Ramos (cell line): Measurements from ENCODE around the gene MYL10.

Source experiments
- in situ Hi-C: fragments of 300-500 bp; cut with MboI; formaldehyde crosslinking; loops from one replicate; pipeline ENCODE4 v1.14.3; 2022; ENCODE audit warnings: low sequenced_read_pairs; ENCODE audit not compliant: unreplicated experiment

Gene MYL10

DNA sequence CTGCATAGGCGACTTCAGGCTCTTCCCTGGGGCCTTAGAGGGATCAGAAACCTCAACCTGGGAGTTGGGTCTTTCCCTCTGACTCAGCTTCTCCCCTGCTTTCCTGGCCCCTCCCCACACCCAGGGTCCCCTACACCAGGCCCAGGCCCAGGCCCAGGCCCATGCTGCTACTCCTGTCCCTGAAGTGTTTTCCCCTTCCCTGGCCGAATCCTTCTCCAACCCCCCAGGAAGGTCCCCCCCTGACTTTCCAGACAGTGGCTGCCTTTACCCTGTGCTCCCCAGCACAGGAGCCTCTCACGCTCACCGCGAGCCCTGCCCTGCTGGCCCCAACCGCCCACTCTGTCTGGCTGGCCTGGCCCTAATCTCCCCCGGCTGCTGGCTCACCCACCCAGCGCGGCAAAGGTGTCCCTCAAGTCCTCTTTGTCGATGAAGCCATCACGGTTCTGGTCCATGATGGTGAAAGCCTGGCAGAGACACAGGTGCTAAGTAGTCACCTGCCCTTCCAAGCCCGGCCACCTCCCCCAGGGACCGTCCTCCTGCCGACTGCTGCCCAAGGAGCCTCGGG is 6.4 kb downstream of the MYL10 start:
- in situ Hi-C loops = no loop called here

DNA sequence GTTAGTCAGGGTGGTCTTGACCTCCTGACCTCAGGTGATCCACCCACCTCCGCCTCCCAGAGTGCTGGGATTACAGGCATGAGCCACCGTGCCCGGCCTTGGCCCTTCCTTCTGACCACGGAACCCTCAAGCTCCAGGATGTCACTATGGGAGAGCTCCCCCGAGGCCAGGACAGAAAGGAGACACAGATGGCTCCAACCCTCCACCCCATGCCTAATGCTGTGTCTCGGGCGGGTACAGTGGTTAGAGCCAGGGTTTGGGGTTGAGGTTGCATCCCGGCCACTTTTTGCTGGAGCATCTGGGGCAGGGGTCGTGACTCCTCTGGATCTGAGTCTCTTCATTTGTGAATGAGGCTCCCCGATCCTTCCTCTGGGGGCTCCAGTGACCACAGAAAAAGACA is 8.1 kb downstream of the MYL10 start:
- in situ Hi-C loops = no loop called here

DNA sequence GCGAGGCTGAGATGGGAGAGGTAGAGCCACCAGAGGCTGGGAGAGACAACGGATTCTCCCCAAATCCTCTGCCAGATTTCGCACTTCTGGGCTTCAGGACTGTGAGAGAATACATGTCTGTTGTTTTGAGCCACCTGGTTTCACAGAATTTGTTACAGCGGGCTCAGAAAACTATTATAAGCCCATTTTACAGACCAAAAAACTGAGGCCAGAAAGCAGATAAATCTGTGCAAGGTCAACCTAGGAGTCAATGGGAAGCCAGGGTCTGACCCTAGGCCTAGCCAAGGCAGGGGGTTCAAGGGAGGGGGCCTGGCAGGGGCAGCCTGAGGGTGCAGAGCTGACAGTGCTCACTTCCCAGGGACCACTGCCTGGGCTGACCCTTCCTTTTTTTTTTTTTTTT is 8.7 kb downstream of the MYL10 start:
- in situ Hi-C loops = no loop called here

DNA sequence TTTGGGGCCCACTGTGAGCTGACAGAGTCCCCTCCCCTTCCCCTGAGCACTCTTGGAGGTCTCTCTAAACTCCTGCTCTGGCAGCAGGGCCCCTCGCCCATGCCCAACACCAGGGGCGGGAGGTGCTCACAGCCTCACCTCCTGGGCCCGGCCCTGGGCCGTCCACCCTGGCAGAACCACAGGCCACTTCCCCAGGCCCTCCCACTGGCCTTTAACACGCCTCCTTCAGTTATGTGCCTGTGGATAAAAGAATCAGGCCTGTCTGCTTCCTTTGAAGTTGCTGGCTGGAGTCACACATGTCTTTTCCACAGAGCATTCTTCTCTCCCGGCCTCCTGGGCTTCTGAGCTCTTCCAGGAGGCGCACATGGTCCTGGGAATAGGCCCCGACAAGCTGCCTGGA is 10.2 kb downstream of the MYL10 start:
- in situ Hi-C loops = no loop called here

DNA sequence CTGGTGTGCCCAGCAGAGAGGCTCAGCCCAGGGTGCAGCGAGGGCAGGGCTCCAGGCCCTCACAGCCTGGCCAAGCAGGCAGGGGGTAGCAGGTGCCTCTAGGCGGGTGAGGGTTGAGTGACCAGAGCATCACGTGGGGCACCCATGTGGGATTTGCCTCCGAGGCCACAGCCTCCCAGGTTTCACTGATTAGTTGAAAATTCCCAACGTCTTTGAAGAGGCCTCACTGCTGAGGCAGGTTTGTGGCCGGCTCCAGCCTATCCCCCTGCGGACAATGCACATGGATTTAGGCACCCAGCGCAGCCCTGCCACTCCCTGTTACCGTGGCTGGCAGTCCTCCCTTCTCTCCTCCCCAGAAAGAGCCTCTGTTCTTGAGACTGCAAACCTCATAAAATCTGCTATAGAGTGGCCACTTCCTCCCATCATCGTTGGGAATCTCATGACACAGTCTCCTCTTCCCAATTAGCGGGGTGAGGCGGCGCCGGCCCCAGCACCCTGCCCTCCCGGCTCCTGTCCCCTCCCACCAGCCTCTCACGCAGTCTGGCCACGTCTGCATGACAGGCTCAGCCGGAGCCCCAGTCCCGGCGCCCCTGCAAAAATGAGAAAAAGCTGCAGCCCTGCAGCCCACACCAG is 10.8 kb downstream of the MYL10 start:
- in situ Hi-C loops = no loop called here

DNA sequence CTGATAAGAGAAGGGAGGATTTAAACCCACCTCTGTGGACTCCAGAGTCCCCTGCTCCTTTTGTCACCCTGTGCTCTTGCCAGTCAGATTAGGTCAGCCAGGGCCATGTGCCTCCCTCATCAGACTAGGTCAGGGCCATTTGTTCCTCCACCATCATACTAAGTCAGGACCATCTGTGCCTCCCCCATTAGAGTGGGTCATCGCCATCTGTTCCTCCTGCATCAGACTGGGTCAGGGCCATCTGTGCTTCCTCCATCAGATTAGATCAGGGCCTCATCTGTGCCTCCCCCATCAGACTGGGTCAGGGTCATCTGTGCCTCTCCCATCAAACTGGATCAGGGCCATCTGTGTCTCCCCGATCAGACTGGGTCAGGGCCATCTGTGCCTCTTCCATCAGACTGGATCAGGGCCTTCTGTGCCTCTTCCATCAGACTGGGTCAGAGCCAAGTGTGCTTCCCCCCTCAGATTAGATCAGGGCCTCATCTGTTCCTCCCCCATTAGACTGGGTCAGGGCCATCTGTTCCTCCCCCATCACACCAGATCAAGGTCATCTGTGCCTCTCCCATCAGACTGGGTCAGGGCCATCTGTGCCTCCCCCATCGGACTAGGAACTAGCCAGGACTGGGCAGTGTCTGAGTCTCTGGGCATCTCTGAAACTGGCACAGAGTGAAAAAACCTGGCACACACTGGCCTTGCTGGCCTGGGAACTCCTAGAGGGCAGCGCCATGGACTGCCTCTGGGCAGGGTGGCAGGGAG is 11.5 kb downstream of the MYL10 start:
- in situ Hi-C loops = no loop called here

DNA sequence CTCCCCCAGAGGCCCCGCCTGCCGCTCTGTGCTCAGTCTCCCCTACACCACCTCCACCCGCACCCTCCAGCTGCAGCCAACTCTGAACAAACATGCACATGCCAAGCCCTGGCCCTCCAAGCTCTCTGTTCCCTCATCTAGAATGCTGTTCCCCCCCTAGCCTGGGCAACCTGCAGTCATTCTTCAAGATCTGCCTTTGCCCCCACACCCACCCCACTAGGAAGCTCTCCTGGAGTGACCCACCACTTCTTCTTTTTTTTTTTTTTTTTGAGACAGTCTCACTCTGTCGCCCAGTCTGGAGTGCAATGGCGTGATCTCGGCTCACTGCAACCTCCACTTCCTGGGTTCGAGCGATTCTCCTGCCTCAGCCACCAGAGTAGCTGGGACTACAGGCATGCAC is 13.7 kb downstream of the MYL10 start:
- in situ Hi-C loops = no loop called here

DNA sequence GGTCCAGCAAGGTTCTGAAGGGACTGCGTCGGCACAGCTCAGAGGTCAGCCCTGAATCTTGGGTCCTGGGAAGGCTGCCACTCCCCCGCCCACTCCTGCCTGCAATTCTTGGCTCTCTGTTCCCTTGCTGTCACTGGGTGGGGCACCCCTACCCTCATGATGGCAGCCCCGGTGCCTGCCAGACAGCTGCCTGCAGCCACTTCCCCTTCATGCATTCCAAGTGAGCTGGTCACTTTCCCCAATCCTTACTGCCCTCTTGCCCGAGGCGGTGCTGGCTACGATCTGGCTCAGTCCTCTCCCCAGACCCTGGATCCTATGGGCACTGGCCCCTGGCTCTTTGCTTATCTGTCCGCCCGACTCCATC is 14.2 kb downstream of the MYL10 start:
- in situ Hi-C loops = no loop called here

DNA sequence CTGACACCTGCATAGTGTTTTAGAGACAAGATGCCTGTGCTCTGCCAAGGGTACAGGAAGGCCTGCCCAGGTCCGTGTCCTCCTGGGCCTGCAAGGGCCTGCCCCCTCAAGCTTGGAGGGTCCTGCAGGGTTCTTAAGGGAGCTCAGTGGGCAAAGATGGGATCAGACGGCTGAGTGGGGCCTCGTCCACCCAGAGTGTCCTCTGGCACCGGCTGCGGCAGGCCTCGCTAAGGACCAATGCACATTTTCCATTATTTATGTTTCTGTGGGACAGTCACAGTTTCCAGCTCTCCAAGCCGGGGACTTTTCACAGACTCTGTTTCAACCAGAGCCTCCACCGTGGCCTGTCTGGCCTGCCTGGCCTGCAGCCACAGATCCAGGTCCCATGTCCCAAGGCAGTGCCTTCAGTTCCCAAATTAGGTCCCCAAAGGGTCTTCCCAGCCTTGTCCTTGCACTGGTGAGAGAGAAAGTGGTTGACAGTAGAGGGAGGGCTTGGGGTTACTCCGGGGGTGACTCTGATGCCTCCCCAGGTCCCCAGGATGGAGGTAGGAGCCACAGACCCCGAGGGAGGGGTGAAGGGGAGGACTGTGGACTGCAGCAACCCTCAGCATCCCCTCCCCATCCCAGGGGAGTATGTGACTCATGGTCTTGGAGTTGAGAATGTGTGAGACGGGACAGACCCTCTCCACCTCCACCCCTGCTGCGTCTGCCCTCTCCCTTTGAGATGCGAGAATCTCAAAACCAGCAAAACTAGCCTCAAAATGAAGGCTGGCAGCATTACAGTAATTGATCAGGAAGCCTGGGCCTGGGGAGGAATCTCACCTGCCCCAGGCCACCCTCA is 14.8 kb downstream of the MYL10 start:
- in situ Hi-C loops = no loop called here

DNA sequence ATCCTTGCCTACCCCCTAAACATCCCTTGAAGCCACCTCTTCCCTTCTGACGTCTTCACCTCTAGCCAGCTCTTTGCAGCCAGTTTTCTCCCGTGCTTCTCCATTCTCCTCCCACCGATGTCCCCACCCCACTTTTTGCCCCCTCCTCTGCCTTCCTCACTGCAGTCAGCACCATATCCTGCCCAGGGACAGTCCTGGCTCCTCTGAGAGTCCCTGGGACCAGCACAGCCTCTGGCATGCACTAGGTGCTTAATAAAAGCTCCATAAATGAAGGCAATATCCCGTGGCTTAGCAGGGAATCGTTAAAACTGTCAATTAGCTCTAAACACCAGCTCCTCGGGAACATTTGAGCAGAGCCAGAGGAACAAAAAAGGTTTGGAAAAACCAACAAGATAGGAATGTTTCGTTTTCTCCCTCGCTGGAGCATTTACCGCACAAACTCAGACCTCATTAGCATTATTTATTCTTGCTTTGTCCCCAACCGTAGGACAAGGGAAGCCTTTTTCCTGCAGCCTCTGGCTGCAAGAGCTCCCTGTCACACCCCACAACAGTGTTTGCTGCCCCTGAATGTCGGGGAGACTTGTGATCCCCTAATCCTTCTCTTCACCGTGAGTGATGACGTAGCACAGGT is 16.1 kb downstream of the MYL10 start:
- in situ Hi-C loops = no loop called here

DNA sequence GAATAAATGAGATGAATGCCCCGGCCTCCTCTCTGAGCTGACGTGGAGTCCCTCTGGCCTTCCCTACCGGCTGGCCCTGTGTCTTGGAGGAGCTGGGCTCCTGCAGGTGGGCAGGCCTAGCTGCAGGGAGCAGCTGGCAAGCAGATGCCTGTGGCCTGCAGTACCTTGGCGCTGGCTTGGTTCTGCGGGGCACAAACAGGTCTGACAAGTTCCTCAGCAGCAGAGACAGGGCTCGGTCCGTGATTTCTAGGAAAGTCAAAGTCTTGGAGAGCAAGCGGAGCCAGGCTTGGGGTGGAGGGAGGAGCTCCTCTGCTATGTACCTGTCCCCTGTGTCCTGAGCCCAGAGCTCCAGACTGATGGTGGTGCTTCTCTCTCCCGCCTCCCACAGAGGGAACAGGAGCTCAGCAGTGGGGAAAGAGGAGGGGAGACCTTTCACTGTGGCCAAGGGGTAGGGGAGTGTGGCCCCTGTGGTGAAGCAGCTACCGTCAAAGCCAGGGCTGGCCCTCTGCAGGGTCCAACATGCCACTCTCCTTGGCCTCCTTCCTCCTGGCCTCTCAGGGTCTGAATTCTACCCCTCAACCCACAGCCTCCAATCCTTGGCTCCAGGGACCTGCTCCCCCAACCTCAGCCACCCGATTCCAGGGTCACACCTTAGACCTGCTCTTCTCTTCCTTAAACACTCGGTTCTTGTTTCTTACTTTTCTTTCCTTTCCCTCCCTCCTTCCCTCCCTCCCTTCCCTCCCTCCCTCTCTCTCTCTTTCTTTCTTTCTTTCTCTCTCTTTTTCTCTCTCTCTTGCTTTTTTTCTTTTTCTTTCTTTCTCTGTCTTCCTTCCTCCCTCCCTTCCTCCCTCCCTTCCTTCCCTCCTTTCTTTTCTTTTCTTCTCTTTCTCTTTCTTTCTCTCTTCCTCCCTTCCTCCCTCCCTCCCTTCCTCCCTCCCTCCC is 20.1 kb downstream of the MYL10 start:
- in situ Hi-C loops = loop anchor here (10.0 kb wide), 2 partner anchors 206 to 666 kb away; partner anchors contain the start of gene CUX1

DNA sequence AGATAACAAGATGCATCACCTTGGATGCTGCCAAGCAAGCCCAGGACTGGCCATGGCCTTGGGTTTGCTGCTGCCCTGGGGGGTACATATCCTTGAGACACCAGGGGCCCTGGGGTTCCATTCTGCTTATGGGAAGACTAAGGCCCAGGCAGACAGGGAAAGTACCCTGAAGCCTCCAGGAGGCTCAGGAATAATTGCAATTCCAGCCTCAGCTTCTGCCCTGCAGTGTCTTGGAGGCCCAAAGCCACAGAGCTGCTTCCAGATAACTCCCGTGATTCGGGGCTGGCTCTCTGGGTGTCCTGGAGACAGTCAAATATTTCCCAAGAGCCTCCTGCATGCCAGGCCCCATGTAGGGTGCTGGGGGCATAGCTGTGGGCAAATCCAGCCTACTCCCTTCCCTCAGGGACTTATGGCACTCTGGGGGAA is 22.6 kb downstream of the MYL10 start:
- in situ Hi-C loops = loop anchor here (10.0 kb wide), 2 partner anchors 208 to 668 kb away; partner anchors contain the start of gene CUX1

DNA sequence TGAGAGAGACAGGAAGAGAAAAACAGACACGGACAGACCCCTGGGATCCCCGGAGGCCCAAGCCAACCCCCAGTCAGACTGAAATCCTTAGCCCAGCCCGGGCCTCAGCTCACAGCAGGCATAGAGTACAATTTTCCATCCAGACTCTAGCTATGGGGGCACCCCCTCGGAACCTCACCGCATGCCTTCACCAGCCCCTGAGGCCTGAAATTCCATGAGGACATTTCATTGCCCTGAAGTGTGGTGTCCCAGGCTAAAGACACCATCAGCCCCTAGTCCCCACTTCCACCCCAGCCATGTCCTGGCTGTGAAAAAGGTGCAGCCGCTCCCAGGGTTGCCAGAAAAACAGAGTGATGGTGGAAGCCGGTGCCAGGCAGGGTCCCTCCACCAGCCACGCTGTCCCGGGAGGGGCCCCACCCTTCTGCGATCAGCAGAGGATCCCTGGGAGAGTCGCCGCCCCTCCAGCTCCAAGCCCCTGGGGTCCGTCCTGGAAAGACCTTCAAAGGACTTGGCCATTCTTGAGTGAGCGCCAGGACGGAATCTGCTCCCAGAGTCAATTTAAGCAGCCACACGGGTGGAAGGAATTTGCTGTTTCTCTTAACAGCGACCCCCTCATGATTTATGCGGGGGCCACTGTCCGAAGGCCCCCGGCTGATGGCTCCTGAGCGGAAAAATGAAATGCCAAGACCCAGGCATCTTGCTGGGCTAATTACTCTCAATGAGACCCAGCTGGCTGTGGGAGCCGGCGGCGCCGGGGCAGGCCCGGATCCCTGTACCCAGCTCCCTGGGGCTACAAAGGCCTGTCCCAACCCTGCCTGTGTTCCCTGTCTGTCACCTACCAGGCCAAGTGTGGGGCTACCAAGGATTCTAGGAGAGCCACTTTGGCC is 23.2 kb downstream of the MYL10 start:
- in situ Hi-C loops = loop anchor here (10.0 kb wide), 2 partner anchors 209 to 669 kb away; partner anchors contain the start of gene CUX1

DNA sequence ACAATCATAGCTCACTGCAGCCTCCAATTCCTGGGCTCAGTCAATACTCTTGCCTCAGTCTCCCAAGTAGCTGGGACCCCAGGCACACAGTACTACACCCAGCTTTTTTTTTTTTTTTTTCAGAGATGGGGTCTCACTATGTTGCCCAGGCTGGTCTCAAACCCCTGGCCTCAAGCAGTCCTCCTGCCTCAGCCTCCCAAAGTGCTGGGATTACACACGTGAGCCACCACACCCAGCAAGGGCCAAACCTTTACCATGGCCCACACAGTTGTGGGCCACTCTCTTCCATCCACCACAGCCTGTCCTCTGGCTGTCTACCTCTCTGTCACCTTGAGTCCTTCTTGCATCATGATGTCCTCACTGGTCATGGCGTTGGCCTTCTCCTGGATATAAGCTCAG is 24.2 kb downstream of the MYL10 start:
- in situ Hi-C loops = loop anchor here (10.0 kb wide), 2 partner anchors 210 to 670 kb away; partner anchors contain the start of gene CUX1

DNA sequence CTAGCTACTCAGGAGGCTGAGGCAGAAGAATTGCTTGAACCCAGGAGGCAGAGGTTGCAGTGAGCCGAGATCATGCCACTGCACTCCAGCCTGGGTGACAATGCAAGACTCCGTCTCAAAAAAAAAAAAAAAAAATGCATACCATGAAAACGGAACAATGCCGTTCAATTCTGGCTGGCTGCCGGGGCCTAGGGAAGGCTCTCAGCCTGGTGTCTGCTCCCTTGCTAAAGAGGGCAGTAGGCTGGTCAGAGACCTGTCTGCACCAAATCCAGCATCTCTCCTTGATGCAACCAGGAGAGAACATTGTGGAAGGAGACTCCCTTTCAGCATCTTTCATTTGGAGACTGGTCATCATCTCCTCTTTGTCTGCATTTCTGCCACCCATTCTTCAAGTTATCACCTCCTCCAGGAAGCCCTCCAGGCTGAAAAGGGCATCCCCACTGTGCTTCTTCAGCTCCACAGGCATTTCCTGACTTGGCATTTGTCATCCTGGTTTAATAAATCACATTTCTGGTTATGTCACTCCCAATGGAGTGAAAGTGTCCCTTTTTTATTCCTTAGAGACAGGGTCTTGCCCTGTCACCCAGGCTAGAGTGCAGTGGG is 24.7 kb downstream of the MYL10 start:
- in situ Hi-C loops = loop anchor here (10.0 kb wide), 2 partner anchors 210 to 670 kb away; partner anchors contain the start of gene CUX1

DNA sequence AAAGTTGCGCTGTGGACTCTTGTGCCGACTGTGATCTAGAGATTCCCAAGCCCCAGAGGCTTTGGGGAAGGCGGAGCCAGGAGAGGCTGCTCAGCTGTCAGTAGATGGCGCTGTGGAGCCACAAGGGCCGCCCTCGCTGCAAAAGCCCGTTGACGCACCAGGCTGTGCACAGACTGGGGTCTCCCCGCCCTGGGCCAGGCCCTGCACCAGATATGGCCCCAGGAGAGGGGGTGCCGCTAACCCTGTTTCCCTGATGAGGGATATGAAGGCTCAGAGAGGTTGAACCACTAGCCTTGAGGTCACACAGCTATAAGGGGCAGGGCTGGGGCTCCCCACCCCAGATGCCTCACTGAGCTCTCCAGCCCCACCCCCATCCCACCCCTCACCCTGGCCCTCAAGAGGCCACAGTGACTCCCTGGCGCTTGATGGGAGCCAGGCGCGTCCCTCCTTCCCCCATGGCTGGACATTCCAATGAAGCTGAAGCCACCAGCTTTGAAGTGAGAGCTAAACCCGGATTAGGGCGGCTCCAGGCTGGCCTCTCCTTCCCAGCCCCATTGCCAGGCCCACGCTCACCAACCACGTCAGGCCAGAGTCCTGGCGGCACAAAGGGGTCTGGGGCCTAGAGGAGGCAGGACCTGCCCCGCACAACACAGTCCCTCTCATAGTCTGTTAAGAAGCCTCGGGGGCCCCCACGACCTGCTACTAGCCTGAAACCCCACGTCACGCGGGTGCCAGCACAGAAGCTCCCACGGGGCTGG is 26.4 kb downstream of the MYL10 start:
- in situ Hi-C loops = loop anchor here (10.0 kb wide), 2 partner anchors 212 to 672 kb away; partner anchors contain the start of gene CUX1

DNA sequence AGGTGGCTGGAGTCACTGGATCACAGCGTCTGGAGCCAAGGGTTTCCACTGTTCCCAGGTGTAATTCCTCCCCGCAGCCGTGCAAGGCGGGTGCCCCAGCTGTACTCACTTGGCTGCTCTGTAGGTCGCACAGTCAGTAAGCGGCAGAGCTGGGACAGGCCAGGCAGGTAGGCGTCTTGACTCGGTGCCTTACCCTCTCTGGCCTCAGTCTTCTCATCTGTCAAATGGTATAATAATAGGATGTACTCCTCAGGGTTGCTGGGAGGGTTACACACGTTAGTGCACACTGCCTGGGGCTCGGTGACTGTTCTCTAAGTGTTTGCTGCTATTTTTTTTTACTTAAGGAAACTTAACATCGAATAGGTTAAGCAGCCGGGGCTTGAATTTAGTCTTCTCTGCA is 27.0 kb downstream of the MYL10 start:
- in situ Hi-C loops = loop anchor here (10.0 kb wide), 2 partner anchors 213 to 673 kb away; partner anchors contain the start of gene CUX1
